HL-60 (cell line): ENCODE results near the gene BRIP1.
"Not testable (repeated sequence)": the region's sequence is repeated elsewhere in the genome, so short reads cannot be mapped to it uniquely, and the experiment has no call there.

Experiments used
- POLR2AphosphoS5 ChIP-seq: IDR thresholded peaks from 2 replicates; pipeline ENCODE4 v1.6.1; 2012; ENCODE audit warnings: low read depth
- TF ChIP-seq, protein P1 (sequence below): IDR thresholded peaks from one replicate; pipeline ENCODE4 v1.5.1; 2011; ENCODE audit warnings: low read length, control low read depth, inconsistent platforms; ENCODE audit not compliant: insufficient read depth
- TF ChIP-seq, protein P2 (sequence below): IDR thresholded peaks from 2 replicates; pipeline ENCODE4 v1.6.1; 2012; ENCODE audit warnings: low read depth; ENCODE audit not compliant: insufficient replicate concordance

DNA sequence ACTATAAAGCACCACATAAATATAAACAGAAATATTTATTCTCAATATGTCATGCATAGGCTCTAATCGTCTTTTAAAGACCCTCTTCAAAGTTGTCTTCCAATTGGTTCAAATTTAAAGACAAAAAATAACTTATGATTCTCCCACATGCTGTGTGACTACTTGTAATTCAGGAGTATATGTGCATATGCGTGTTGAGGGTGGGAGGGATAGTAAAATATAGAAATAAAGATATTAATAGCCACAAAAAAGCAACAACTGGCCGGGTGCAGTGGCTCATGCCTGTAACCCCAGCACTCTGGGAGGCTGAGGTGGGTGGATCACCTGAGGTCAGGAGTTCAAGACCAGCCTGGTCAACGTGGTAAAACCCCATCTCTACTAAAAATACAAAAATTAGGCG lies 31.0 kb upstream of the BRIP1 start:
- not testable (repeated sequence) for TF ChIP-seq POLR2AphosphoS5
- TF ChIP-seq, protein P1, sequence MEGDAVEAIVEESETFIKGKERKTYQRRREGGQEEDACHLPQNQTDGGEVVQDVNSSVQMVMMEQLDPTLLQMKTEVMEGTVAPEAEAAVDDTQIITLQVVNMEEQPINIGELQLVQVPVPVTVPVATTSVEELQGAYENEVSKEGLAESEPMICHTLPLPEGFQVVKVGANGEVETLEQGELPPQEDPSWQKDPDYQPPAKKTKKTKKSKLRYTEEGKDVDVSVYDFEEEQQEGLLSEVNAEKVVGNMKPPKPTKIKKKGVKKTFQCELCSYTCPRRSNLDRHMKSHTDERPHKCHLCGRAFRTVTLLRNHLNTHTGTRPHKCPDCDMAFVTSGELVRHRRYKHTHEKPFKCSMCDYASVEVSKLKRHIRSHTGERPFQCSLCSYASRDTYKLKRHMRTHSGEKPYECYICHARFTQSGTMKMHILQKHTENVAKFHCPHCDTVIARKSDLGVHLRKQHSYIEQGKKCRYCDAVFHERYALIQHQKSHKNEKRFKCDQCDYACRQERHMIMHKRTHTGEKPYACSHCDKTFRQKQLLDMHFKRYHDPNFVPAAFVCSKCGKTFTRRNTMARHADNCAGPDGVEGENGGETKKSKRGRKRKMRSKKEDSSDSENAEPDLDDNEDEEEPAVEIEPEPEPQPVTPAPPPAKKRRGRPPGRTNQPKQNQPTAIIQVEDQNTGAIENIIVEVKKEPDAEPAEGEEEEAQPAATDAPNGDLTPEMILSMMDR, result not testable (repeated sequence)
- TF ChIP-seq, protein P2, sequence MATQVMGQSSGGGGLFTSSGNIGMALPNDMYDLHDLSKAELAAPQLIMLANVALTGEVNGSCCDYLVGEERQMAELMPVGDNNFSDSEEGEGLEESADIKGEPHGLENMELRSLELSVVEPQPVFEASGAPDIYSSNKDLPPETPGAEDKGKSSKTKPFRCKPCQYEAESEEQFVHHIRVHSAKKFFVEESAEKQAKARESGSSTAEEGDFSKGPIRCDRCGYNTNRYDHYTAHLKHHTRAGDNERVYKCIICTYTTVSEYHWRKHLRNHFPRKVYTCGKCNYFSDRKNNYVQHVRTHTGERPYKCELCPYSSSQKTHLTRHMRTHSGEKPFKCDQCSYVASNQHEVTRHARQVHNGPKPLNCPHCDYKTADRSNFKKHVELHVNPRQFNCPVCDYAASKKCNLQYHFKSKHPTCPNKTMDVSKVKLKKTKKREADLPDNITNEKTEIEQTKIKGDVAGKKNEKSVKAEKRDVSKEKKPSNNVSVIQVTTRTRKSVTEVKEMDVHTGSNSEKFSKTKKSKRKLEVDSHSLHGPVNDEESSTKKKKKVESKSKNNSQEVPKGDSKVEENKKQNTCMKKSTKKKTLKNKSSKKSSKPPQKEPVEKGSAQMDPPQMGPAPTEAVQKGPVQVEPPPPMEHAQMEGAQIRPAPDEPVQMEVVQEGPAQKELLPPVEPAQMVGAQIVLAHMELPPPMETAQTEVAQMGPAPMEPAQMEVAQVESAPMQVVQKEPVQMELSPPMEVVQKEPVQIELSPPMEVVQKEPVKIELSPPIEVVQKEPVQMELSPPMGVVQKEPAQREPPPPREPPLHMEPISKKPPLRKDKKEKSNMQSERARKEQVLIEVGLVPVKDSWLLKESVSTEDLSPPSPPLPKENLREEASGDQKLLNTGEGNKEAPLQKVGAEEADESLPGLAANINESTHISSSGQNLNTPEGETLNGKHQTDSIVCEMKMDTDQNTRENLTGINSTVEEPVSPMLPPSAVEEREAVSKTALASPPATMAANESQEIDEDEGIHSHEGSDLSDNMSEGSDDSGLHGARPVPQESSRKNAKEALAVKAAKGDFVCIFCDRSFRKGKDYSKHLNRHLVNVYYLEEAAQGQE, result not testable (repeated sequence)
